ENCODE data around the gene STRA6. TPM values are rescaled to one million over a fixed set of nuclear protein-coding genes. Genes with fewer than 3 reads are reported as not detected.

Gene STRA6
- total and polyA plus RNA-seq, 8 donors: 0.06 to 1.7 (median 0.46) TPM; not detected in 2

GRCh38 chr15:74245342-74245931 lies 42.9 kb upstream of the STRA6 start:
- H3K27ac ChIP-seq: no peak overlapping the region
- intact Hi-C loops (cut with DNase I): no loop called here
- H3K36me3 ChIP-seq: no peaks in the 10 kb centered on the region
- no peaks in the 10 kb centered on the region for H3K27me3 ChIP-seq
- FAIRE-seq: no peak
- H3K4me3 ChIP-seq: no peak overlapping the region
- peak in 2 of 4 donors; percentile 19 to 36 for ATAC-seq
- peaks cover under 1 to 17% (median 3%) of the 10 kb centered on the region in 3 donors for H3K4me1 ChIP-seq
- no peaks in the 10 kb centered on the region for H3K9me3 ChIP-seq
- DNase-seq: no peak
- TF ChIP-seq CTCF (IDR thresholded peaks at IDR 0.05): no peak
- 5 to 9% methylated on average over 35 to 36 of the region's 36 CpGs for WGBS, 2 donors

GRCh38 chr15:74244822-74245341 lies 42.3 kb upstream of the STRA6 start:
- DNase-seq: no peak
- intact Hi-C loops (cut with DNase I): no loop called here
- Histone ChIP-seq H3K36me3 (no peaks in the 10 kb centered on the region), H3K9me3 (no peaks in the 10 kb centered on the region), H3K4me1 (peaks cover 0 to 20% (median 6%) of the 10 kb centered on the region in 3 donors), H3K27me3 (no peaks in the 10 kb centered on the region), H3K4me3 (no peak overlapping the region), H3K27ac (no peak overlapping the region)
- no peak for TF ChIP-seq CTCF (IDR thresholded peaks at IDR 0.05)
- FAIRE-seq: no peak
- WGBS, 2 donors: 52 to 57% methylated on average over 4 of the region's 4 CpGs
- no peak for ATAC-seq

GRCh38 chr15:74243431-74243830 lies 40.8 kb upstream of the STRA6 start:
- no peaks in the 10 kb centered on the region for H3K36me3 ChIP-seq
- FAIRE-seq (no peak), DNase-seq (no peak), ATAC-seq (no peak)
- no peaks in the 10 kb centered on the region for H3K27me3 ChIP-seq
- no peak overlapping the region for H3K27ac ChIP-seq
- TF ChIP-seq CTCF (IDR thresholded peaks at IDR 0.05): no peak
- peaks cover 0 to 25% (median 6%) of the 10 kb centered on the region in 3 donors for H3K4me1 ChIP-seq
- no peak overlapping the region for H3K4me3 ChIP-seq
- 79 to 81% methylated on average over 7 of the region's 7 CpGs for WGBS, 2 donors
- intact Hi-C loops (cut with DNase I): no loop called here
- no peaks in the 10 kb centered on the region for H3K9me3 ChIP-seq

DNA sequence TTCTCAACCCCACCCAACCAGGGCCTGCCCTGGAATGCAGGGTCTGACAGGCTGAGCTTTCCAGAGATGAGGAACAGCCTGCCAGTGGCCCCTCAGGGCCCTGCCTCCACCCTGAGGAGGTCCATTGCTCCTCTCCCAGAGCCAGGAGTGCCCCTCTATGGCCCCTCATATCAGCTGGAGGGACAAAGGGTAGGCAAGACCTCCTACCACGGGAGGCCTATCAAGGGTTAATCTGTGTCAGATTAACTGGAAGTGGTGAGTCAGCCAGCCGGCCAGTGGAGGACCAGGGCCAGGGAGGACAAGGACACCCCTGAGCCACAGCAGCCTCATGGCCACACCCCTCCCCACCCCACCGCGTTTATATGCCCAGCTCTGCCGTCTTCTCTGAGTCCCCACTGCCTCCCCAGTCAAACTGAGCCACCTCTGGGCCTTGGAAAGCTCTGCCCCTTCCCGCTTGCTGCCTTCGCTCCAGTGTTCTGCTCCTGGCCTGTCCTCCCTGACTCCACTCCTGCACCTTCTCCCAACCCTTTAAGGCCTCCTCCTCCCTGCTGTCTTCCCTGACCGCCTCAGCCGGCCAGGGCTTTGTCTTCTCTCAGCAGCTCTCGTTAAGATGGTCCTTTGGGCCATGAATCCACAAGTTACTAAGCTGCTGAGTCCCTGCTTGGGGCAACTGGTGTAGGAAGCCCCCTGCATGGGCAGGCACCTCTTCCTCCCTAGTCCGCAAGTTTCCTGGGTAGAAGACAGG lies 40.0 kb upstream of the STRA6 start:
- no peak for TF ChIP-seq CTCF (IDR thresholded peaks at IDR 0.05)
- no peak overlapping the region for H3K27ac ChIP-seq
- 47 to 50% methylated on average over 10 to 11 of the region's 11 CpGs for WGBS, 2 donors
- H3K36me3 ChIP-seq: no peaks in the 10 kb centered on the region
- H3K4me3 ChIP-seq: no peak overlapping the region
- FAIRE-seq: no peak
- DNase-seq: peak in 4 of 6 donors; percentile 36 to 71 (median 54)
- intact Hi-C loops (cut with DNase I): no loop called here
- H3K9me3 ChIP-seq: no peaks in the 10 kb centered on the region
- peak in 2 of 4 donors; percentile 49 to 66 for ATAC-seq
- H3K27me3 ChIP-seq: no peaks in the 10 kb centered on the region
- H3K4me1 ChIP-seq: peaks cover 0 to 25% (median 6%) of the 10 kb centered on the region in 3 donors

All from pancreas (tissue), 10 donors.